ENCODE results near the gene IQSEC1. TPM values are rescaled to one million over a fixed set of nuclear protein-coding genes. Genes with fewer than 3 reads are reported as not detected.

IQSEC1 gene
- total and polyA plus RNA-seq, 2 experiments from 2014 or later = 21.2 to 24.7 TPM

GRCh38 chr3:13075318-13075717 is 2.1 kb upstream of the IQSEC1 start:
- no peak overlapping the region for H2AFZ ChIP-seq
- no peak for DNase-seq (ENCODE audit: low spot score)
- no peaks in the 10 kb centered on the region for H3K36me3 ChIP-seq (replicated peaks; ENCODE audit: insufficient read depth, low read depth)
- no peak overlapping the region for H3K4me2 ChIP-seq
- no peaks in the 10 kb centered on the region for H3K4me1 ChIP-seq (ENCODE audit: insufficient read depth)
- WGBS (ENCODE audit: low lambda C conversion rate, missing lambda C conversion rate) = 87% methylated on average over 7 of the region's 7 CpGs
- H4K20me1 ChIP-seq (ENCODE audit: insufficient read depth, poor library complexity, severe bottlenecking) = no peaks in the 10 kb centered on the region
- no peaks in the 10 kb centered on the region for H3K79me2 ChIP-seq
- no peak overlapping the region for H3K27ac ChIP-seq
- H3K9me3 ChIP-seq (ENCODE audit: low read depth) = no peaks in the 10 kb centered on the region
- no peaks in the 10 kb centered on the region for H3K9me2 ChIP-seq (replicated peaks; ENCODE audit: insufficient read depth)
- TF ChIP-seq EZH2phosphoT487 (IDR thresholded peaks at IDR 0.05; ENCODE audit: low read depth, severe bottlenecking, unreplicated experiment) (no peak), EZH2 (IDR thresholded peaks at IDR 0.05; ENCODE audit: borderline replicate concordance) (no peak), CTCF (IDR thresholded peaks at IDR 0.05; ENCODE audit: poor library complexity) (no peak)
- peaks cover 53% of the 10 kb centered on the region for H3K27me3 ChIP-seq
- no peak overlapping the region for H3K4me3 ChIP-seq

- Histone ChIP-seq H3K4me2 (no peak overlapping the region), H4K20me1 (ENCODE audit: insufficient read depth, poor library complexity, severe bottlenecking) (no peaks in the 10 kb centered on the region), H3K27ac (no peak overlapping the region), H3K4me1 (ENCODE audit: insufficient read depth) (no peaks in the 10 kb centered on the region), H3K79me2 (no peaks in the 10 kb centered on the region), H2AFZ (no peak overlapping the region), H3K4me3 (no peak overlapping the region), H3K36me3 (replicated peaks; ENCODE audit: insufficient read depth, low read depth) (no peaks in the 10 kb centered on the region), H3K9me2 (replicated peaks; ENCODE audit: insufficient read depth) (no peaks in the 10 kb centered on the region), H3K9me3 (ENCODE audit: low read depth) (no peaks in the 10 kb centered on the region), H3K27me3 (peaks cover 53% of the 10 kb centered on the region)
- no peak for DNase-seq (ENCODE audit: low spot score)
- TF ChIP-seq EZH2 (IDR thresholded peaks at IDR 0.05; ENCODE audit: borderline replicate concordance) = no peak
- no peak for TF ChIP-seq EZH2phosphoT487 (IDR thresholded peaks at IDR 0.05; ENCODE audit: low read depth, severe bottlenecking, unreplicated experiment)
- no peak for TF ChIP-seq CTCF (IDR thresholded peaks at IDR 0.05; ENCODE audit: poor library complexity)
- 68% methylated on average over 13 of the region's 13 CpGs for WGBS (ENCODE audit: low lambda C conversion rate, missing lambda C conversion rate)
Measured at GRCh38 chr3:13074006-13074375, 762 bp upstream of the IQSEC1 start.

- no peak for TF ChIP-seq EZH2phosphoT487 (IDR thresholded peaks at IDR 0.05; ENCODE audit: low read depth, severe bottlenecking, unreplicated experiment)
- TF ChIP-seq EZH2 (IDR thresholded peaks at IDR 0.05; ENCODE audit: borderline replicate concordance) = no peak
- no peak for TF ChIP-seq CTCF (IDR thresholded peaks at IDR 0.05; ENCODE audit: poor library complexity)
- Histone ChIP-seq H3K27ac (no peak overlapping the region), H3K36me3 (replicated peaks; ENCODE audit: insufficient read depth, low read depth) (no peaks in the 10 kb centered on the region), H4K20me1 (ENCODE audit: insufficient read depth, poor library complexity, severe bottlenecking) (no peaks in the 10 kb centered on the region), H3K79me2 (no peaks in the 10 kb centered on the region), H3K4me2 (peak overlapping the region; percentile 72), H3K27me3 (peaks cover 53% of the 10 kb centered on the region), H3K4me3 (no peak overlapping the region), H2AFZ (no peak overlapping the region), H3K9me2 (replicated peaks; ENCODE audit: insufficient read depth) (no peaks in the 10 kb centered on the region), H3K9me3 (ENCODE audit: low read depth) (no peaks in the 10 kb centered on the region), H3K4me1 (ENCODE audit: insufficient read depth) (no peaks in the 10 kb centered on the region)
- DNase-seq (ENCODE audit: low spot score) = no peak
- WGBS (ENCODE audit: low lambda C conversion rate, missing lambda C conversion rate) = 13% methylated on average over 25 of the region's 38 CpGs
Measured at GRCh38 chr3:13072600-13073325, 466 bp downstream of the IQSEC1 start.

All from hepatocyte (in vitro differentiated cells).